22Rv1 (cell line): ENCODE data around the gene PRTFDC1.

Experiments
- ZFX ChIP-seq: fragments of 450-650 bp; IDR thresholded peaks from 2 replicates; pipeline ENCODE4 v1.6.1; 2017; ENCODE audit warnings: antibody characterized with exemption, borderline replicate concordance
- TF ChIP-seq, protein P1 (sequence below): fragments of 450-650 bp; IDR thresholded peaks from 2 replicates; pipeline ENCODE4 v1.5.1; 2017; ENCODE audit warnings: mild to moderate bottlenecking

DNA sequence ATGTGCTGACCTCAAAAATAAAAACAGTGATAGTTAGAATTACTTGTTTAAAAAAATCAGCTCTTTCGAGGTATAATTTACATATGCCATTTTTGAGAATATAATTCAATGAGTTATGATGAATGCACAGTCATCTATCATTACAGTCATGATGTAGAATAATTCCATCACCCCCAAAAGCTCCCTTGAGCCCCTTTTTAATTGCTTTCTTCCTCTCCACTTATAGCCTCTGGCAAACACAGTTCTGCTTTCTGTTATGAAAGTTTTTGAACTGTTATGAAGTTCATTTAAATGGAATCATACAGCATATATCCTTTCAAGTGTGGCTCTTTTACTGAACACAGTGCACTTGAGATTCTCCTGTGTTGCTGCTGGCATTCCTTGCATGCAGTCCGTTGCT is 41.4 kb downstream of the PRTFDC1 start:
- TF ChIP-seq, protein P1, sequence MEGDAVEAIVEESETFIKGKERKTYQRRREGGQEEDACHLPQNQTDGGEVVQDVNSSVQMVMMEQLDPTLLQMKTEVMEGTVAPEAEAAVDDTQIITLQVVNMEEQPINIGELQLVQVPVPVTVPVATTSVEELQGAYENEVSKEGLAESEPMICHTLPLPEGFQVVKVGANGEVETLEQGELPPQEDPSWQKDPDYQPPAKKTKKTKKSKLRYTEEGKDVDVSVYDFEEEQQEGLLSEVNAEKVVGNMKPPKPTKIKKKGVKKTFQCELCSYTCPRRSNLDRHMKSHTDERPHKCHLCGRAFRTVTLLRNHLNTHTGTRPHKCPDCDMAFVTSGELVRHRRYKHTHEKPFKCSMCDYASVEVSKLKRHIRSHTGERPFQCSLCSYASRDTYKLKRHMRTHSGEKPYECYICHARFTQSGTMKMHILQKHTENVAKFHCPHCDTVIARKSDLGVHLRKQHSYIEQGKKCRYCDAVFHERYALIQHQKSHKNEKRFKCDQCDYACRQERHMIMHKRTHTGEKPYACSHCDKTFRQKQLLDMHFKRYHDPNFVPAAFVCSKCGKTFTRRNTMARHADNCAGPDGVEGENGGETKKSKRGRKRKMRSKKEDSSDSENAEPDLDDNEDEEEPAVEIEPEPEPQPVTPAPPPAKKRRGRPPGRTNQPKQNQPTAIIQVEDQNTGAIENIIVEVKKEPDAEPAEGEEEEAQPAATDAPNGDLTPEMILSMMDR: no peak
- no peak for TF ChIP-seq ZFX
